ENCODE data around the gene BARHL1.

BARHL1 gene

DNA sequence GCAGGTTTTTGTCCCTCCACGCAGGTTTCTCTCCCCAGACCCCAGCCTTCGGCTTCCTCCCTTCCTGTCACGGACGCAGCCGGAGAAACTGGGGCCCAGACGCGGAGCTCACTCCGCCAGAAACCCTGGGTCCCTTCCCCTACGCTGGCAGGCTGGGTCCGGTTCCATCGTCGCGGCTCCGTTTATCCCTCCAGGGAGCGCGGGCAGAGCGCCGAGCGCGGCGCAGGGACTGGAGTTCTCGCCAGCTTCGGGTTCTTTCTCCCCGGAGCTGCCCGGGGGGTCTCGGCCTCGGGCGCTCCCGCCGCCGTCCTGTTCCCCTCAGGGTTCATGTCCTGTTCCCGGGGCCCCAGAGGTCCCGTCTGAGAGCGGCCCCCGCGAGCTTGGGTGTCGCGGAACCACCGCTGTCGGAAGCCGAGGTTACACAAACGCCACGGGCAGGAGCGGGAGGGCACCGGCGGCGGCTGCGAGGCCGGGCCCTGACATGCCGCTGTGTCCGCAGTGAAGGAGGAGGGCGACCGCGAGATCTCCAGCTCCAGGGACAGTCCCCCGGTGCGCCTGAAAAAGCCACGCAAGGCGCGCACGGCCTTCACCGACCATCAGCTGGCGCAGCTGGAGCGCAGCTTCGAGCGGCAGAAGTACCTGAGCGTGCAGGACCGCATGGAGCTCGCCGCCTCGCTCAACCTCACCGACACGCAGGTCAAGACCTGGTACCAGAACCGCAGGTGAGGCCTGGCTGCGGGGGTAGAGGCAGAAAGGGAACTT is 4.6 kb downstream of the BARHL1 start:
- FAIRE-seq (no peak), DNase-seq (ENCODE audit: low spot score) (no peak)

DNA sequence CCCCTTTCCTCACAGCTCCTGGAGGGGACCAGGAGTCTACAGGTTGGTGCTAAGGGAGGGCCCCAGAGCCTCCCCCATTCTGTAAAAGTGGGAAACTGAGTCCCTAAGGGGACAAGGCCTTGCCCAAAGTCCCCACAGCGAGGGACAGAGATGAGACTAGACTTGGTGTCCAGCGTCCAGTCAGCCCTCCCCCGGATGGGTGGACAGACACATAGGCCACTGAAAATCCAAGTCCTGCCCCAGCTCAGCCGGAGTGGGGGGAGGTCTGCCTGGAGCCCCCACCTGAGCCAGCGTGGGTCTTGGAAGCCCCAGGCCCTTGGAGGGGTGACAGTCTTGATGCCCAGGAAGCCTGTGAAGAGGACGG is 5.2 kb downstream of the BARHL1 start:
- DNase-seq (ENCODE audit: low spot score) (no peak), FAIRE-seq (no peak)

DNA sequence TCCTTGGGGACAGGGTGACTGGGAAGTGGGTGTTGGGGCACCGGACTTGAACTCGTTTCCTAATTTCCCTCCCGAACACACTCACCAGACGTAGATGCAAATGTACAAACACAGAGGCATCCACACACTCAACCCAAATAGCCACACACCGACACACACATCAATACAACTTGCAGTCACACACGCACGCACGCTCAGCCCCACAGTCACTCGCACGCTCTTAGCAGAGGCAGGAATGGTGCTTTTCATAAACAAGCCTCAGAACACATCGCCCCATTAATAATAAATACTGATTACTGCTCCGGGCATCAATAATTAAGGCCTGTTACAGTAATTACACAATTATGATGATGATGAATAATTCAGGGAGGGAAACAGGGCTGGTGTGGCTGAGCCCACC is 5.7 kb downstream of the BARHL1 start:
- FAIRE-seq (no peak), DNase-seq (ENCODE audit: low spot score) (no peak)

DNA sequence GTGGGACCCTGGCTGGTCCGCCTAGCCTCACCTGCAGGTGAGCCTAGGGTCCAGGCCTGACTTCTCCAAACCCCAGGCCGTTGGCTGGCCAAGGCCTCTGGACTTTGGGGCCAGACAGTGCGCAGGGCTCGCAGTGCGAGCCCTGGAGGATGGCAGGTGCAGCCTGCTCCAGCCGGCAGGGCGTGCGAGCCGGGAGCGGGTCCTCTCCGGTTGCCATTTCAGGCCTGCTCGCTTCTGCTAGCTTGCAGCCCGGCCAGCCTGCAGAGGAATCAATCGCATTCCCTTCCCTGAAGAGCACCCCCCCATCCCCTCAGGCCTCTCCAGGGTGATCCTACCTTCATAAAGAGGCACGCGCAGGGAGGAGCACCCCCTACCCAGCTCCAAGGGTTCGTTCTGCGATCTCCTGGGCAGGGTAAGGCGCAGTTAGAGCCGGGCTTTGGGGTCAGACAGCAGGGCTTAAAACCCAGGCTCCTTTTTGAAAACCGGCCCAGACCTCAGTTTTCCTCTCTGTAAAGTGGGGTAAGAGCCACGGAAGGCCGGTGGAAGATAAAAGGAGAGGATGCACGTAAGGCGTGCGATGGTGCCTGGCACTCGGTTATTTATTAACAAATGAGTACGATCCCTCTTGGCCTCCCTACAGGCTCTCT is 6.2 kb downstream of the BARHL1 start:
- DNase-seq (ENCODE audit: low spot score) (no peak), FAIRE-seq (no peak)

DNA sequence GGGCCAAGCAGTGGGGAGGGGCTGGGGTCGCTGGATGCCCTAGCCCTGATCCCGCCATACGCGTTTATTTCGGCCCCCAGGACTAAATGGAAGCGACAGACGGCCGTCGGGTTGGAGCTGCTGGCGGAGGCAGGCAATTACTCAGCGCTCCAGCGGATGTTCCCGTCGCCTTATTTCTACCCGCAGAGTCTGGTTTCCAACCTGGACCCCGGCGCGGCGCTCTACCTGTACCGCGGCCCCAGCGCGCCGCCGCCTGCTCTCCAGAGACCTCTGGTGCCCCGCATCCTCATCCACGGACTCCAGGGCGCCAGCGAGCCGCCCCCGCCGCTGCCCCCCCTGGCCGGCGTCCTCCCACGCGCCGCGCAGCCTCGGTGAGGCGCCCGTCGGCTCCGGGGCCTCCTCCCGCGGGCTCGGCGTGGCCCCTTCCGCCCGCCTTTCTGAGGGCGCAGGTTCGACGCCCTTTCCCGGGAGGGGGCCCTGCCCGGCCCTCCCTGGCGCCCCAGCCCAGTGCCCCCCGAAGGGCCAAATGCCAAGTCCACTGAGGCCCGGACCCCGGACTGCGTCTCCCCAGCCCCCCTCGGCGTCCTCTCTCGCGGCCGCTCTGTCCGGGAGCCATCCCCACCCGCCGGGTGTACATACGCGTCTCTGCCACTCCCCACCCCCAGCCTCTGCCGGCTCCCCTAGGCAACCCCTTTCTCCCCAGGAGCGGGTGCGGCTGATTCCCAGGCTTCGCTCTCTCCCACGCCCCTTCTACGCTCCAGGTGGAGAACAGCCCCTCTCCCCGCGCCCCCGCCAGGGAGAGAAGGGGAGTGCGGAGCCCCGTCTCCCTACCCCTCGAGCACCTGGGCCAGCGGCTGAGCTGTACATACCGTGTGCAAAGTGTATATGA is 7.0 kb downstream of the BARHL1 start:
- no peak for FAIRE-seq
- no peak for DNase-seq (ENCODE audit: low spot score)

DNA sequence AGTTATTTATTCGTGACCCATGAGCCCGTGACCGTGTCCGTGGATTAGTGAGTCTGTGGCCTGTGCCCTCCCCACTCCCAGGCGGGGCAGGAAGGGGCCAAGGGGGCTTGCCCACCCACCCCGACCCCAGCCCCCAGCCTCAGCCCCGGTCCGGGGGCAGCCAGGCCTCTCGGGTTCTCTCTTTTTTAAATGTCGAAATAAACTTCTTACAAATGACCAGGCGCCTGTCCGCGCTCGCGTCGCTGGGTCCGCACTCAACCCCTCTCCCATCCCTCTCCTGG is 7.6 kb downstream of the BARHL1 start:
- no peak for FAIRE-seq
- DNase-seq (ENCODE audit: low spot score), result no peak

DNA sequence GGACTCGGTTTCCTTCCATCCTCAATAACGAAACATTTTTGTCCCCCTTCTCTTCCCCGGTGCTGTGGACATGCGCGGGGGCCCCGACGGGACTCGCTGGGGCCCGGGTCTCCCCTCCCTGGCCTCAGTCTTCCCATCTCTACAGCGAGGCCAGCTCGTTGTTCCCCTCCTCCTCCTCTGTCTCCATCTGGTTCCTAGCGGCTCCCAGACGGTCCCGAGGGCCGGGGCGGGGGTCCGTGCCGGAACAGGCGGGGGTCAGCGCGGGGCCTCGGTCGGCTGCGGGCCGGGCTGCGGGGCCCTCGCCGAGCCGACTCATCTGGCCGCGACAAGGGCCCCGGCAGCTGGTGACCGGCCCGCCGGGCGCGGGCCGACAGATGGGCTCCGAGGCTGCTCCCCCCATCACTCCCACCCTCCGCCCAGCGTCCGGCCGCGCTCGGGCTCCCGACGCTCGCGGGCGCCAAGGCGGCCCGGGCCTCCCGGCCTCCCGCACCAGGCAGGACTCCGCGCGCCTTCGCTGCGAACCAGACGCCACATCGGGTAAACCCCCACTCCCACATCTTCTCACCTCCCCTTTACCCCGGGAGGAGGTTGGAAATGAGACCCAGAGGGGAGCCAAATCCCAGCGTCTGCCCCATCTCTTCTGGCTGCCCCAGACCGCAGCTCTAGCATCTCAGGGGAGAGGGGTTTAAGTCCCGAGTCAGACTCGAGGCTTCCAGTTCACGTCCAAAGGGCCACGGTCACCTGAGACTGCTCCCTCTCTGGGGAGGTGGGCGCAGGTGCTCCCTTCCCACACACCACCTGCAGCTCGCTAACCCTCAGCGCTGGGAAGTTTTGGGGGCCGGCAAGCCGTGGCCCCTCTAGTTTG is 8.1 kb downstream of the BARHL1 start:
- DNase-seq (ENCODE audit: low spot score), result no peak
- no peak for FAIRE-seq

DNA sequence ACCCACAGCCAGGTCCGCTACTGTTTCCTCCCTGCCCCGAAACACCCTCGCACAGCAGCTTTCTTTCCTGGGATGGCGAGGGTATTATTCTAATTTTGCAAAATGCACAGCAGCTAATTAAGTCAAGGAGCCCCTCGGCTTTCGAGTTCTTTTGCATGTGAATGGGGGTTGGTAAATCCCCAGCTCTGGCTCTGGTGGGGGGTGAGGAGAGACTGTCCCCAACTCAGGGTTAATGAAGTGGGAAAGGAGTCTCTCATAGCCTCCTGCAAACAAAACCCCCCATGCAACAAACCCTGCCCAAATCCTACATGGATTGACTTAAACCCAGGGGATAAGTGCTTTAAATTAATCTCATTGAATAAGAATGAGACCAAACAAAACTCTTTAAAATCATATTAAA is 8.8 kb downstream of the BARHL1 start:
- DNase-seq (ENCODE audit: low spot score), result no peak
- no peak for FAIRE-seq

DNA sequence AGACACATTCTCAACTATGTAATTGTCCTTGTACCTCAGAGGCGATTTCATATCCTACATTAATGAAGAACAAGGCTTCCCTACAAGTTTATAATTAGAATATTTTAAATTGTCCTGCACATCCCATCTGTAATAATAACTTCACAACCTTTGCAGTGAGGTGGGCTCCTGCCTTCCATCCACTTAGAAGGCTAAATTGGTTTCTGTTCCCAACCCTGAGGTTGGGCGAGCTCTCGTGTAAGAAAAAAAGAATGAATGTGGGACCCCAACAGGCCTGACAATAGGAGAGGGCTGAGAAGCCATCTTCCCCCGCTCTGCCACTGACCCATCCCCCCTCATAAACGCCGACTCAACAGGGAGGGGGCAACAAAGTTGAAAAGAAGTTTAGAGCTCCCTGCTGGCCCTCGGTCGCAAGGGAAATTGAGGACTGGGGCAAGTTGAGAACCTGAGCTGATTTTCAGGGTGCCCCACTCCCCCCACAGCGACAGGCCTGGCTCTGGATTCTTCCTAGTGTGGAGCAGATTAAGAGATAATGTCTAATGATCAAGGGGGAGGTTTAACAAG is 9.4 kb downstream of the BARHL1 start:
- DNase-seq (ENCODE audit: low spot score) (no peak), FAIRE-seq (no peak)

DNA sequence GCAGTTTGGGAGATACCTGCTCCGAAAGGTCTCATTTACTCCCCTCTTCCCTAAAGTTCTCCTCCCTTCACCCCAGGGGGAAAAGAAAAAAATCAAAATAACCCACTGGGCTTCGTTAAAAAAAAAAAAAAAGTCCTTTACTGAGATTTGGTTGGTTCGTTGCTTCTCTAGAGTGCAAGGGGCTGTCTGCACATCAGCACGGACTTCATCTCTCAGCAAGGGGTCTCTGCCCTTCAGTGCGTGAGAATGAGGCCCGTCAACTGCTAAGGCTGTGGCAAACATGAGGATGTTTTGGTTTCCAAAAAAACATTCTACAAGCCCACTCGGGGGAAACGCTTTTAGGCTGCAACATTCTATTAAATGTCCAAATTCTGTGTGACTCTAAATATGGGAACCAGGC is 10.0 kb downstream of the BARHL1 start:
- DNase-seq (ENCODE audit: low spot score), result no peak
- no peak for FAIRE-seq

DNA sequence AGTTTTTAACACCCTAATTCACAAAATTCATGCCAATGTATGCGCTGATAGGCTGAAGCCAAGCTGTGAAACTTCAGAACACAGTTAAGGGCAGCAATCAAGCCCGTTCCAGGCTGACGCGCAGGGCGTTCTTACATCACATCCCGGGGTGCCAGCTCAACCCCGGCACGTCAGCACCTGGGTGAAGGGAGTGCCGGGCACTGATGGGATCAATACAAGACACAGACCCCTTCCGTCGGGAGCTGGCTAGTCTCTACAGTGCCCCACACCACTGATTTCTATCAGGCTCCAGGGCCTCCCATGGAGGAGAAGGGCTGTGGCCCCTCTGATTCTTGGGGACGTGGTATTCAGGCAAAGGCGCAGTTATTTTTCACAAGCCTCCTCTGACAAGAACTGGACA is 12.0 kb downstream of the BARHL1 start:
- DNase-seq (ENCODE audit: low spot score) (no peak), FAIRE-seq (no peak)

DNA sequence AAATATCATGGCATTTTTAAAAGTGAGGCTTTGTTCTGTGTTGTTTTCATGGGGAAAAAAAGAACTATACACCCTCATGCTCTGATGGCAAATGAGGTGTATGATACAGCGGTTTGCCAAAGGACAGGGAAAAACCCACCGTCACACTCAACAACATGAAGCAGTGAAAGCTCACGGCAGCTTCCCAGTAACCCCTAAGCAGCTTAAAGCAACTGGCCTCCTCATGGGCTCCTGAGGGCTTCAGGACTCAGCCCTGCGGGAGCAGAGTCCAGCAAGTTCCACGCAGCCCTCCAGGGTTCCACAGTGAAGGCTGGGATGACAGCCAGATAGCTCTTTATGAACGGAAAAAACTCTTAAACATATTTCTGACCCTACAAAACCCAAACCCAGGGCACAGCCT is 12.9 kb downstream of the BARHL1 start:
- no peak for DNase-seq (ENCODE audit: low spot score)
- FAIRE-seq, result no peak

DNA sequence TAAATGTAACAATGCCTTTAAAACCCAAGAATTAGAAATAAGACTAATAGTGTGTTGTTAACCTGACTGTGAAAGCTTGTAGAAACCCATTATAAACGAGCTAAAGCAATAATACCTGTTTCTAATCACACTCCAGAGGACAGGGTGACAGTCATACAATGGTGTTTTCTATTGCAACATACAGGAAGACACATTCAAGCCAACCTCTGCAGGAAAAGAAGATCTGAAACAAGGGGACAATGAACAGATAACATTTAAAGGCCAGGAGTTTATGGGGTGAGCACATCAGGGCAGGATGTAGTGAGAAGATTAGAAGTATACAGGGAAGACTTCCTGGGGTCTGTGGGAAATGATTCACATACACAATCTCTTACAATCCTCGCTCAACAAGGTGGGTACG is 13.8 kb downstream of the BARHL1 start:
- no peak for DNase-seq (ENCODE audit: low spot score)

DNA sequence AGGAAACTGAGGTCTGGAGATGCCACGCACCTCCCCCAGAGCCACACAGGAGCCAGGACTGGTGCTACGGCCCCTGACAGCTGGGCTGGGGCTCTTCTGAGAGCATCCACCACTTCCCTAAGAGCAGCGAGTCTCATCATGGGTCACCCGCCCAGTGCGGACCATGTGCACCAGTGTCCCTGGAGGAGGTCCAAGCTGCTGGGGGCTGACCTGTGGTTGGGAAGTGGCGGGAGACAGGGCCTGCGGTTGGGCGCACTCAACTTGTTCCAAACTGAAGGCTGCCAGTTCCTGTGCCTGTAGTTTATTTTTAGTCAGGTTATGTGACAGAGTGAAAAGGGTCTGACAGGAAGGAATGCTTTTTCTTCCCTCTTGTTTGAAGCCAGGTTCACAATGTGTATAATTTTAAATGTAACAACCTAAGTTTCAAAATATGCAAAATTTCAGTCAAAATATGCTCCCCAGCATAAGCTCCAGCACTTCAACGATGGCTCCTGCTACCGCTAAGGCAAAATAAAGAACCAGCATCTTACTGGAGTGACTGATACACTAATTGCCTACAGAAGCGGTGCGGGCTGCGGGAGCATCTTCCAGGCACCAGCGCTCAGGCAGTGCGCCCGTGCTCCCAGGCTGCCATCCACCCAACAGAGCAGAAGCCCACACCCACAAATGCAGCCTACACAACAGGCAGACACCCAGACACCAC is 14.8 kb downstream of the BARHL1 start:
- FAIRE-seq (no peak), DNase-seq (ENCODE audit: low spot score) (no peak)

More for the DNA sequence above, 13.8 kb downstream of the BARHL1 start:
- no peak for FAIRE-seq

DNA sequence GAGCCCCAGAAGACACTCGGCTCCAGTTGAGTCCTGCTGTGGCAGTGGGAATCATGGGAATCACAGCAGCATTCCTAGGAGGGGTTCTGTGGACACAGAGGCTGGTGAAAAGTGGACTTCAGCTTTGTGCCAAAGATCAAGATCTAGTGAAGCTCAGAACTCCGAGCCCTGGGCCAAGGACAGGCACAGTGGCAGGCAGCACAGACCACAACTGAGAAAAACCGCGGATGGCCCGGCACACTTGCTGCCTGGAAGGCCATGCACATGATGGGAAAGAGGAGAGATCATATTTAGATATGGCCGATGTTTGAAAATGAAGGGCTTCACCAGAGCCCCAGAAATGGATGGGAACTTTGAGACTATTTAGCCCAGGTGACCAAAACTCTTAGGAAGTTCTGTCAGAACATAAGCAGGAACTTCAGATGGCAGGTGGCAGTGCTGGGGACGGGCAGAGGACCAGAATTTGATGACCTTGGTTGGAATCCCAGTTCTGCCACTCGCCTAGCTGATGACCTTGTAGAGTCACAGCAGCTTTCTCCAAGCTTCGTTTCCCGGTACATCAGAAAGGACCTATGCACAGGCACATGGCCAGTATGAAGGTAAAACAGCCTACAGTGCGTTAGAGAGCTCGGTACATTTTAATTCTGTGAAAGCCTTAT is 18.0 kb downstream of the BARHL1 start:
- FAIRE-seq, result no peak
- no peak for DNase-seq (ENCODE audit: low spot score)

DNA sequence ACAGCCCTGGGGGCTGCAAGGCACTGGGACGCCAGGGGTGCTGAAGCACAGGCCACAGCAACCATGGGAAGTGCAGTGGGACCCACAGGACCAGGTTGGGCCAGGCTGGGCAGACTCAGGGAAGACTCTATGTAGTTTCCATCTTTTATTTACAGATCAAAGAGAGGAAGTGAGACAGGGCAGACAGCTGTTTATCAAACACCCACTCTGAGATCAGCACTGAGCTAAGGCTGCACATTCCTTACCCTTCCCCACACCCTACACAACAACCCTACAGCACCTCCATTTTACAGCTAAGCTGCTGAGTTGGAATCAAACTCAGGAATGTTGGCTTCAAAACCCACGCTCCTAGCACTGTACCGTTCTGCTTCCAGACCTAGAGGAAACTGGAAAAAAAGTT is 19.8 kb downstream of the BARHL1 start:
- FAIRE-seq (no peak), DNase-seq (ENCODE audit: low spot score) (no peak)

DNA sequence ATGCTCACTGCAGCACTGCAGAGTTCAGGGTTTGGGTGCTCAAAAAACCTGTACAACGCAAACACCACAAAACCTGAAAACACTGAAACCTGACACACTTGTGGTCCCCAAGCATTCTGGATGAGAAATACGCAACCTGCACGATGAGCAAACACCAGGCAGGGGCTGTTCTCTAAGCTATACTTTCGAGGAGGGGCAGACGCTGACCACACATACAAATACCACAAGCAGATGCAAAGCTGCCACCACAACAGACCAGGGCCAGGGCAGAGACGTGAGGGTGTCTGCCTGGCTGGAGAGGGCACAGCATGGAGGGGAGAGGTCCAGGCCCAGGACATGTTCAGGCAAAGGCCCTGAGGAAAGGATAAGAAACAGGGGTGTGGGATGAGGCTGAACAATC is 23.0 kb downstream of the BARHL1 start:
- FAIRE-seq, result no peak
- DNase-seq (ENCODE audit: low spot score), result no peak

DNA sequence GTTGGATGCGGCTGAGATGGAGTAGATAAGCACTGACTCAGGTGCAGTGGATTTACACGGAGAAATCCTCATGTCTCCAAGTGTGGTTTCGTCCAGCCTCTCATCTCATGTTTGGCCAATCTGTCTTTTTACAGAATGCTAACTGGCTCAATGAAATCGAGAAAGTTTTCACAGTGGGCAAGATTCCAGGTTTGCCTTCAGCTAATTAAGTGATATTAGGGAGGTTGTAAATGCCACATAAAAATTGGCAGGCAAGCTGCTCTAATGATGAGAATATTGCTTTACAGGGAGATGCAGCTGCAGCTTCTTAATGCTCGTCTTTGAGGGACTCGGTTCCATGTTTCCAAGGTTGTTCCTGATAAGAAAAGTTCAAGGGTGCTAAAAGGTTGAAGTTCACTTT is 23.7 kb downstream of the BARHL1 start:
- FAIRE-seq, result no peak
- no peak for DNase-seq (ENCODE audit: low spot score)

DNA sequence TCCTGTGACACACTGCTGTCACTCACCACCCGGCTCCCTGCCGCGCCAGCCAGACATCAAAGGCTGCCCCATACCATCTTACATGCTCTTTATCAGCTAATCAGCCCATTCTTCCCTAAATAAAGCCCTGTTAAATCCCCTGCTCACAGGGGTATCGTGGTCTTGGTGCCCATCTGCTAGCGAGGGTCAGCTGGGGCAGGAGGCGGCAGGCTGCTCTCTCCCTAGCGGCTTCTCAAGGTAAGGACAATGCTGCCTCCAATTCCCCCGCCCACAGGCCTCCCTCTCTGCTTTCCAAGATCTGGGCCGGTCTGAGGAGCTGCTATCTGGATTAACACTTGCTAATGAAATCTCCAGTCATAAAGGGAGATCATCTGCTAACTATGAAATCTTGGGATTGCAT is 26.8 kb downstream of the BARHL1 start:
- FAIRE-seq (no peak), DNase-seq (ENCODE audit: low spot score) (no peak)

DNA sequence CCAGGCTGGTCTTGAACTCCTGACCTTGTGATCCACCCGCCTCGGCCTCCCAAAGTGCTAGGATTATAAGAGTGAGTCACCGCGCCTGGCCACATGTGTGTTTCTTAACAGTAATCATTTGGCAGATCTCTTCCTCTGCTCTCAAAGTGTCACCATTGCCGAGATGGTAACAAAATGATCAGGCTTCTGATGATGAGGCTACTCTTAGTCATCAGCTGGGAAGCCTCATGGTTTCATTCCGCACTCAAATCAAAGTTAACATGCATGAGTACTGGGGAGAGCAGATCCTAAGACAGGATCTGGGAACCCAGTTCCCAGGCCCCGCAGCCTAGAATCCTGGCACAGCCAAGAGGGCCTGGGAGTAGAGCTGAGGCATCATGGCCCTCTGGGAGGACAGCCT is 27.4 kb downstream of the BARHL1 start:
- DNase-seq (ENCODE audit: low spot score), result no peak
- FAIRE-seq, result no peak
